Activated CD4-positive, alpha-beta memory T cell treated with anti-CD3 and anti-CD28 coated beads, Interleukin-2, amount 10 ng/mL, durations not matched to agents 7 days and 5 days (primary cell): ENCODE results near the gene RDX. TPM values are rescaled to one million over a fixed set of nuclear protein-coding genes. Genes with fewer than 3 reads are reported as not detected.

ENCODE experiments used
- CTCF ChIA-PET: fragments of 350-600 bp; sonication (Branson Sonifier 250); formaldehyde crosslinking; loops from one replicate; lab custom pipeline; 2021; ENCODE audit warnings: antibody characterized with exemption, inconsistent platforms; lab: Charles Lee
- POLR2A ChIA-PET: fragments of 350-600 bp; sonication (Branson Sonifier 250); formaldehyde crosslinking; loops from one replicate; lab custom pipeline; 2021; ENCODE audit warnings: antibody characterized with exemption; lab: Charles Lee
- DNase-seq: peaks from one replicate; pipeline ENCODE4 v3.0.0-alpha.2; 2020
- H3K27ac Mint-ChIP-seq: one replicate; pipeline ENCODE4 v1.8.0; 2021; ENCODE audit warnings: mild to moderate bottlenecking, mixed read lengths
- H3K27me3 Mint-ChIP-seq: one replicate; pipeline ENCODE4 v1.8.0; 2021; ENCODE audit warnings: mixed read lengths
- H3K36me3 Mint-ChIP-seq: one replicate; pipeline ENCODE4 v1.8.0; 2021; ENCODE audit warnings: low read depth, mixed read lengths
- H3K4me1 Mint-ChIP-seq: one replicate; pipeline ENCODE4 v1.8.0; 2021; ENCODE audit warnings: mixed read lengths
- H3K4me3 Mint-ChIP-seq: one replicate; pipeline ENCODE4 v1.8.0; 2021; ENCODE audit warnings: mild to moderate bottlenecking, mixed read lengths
- H3K9me3 Mint-ChIP-seq: one replicate; pipeline ENCODE4 v1.8.0; 2021; ENCODE audit warnings: mixed read lengths
- total RNA-seq, 2 experiments: library from RNA; stranded (reverse); gene quantifications; one replicate each; pipeline ENCODE4 v1.2.3, GENCODE V29; 2021

RDX gene
- total RNA-seq, 2 experiments from 2014 or later: 53.5 to 54.4 TPM

- no peak overlapping the region for H3K4me3 Mint-ChIP-seq
- peaks cover 10% of the 10 kb centered on the region for H3K4me1 Mint-ChIP-seq
- ChIA-PET CTCF (no interaction called here), POLR2A (no interaction called here)
- no peak for DNase-seq
- H3K27me3 Mint-ChIP-seq: peaks cover 5% of the 10 kb centered on the region
- no peak overlapping the region for H3K27ac Mint-ChIP-seq
- H3K36me3 Mint-ChIP-seq: no peaks in the 10 kb centered on the region
- H3K9me3 Mint-ChIP-seq: no peaks in the 10 kb centered on the region
Observed at GRCh38 chr11:110152199-110152598, 144.2 kb downstream of the RDX start.

- ChIA-PET POLR2A (no interaction called here), CTCF (no interaction called here)
- DNase-seq: no peak
- Mint-ChIP-seq H3K36me3 (no peaks in the 10 kb centered on the region), H3K4me1 (peaks cover 10% of the 10 kb centered on the region), H3K4me3 (no peak overlapping the region), H3K9me3 (no peaks in the 10 kb centered on the region), H3K27me3 (peaks cover 9% of the 10 kb centered on the region), H3K27ac (no peak overlapping the region)
Observed at GRCh38 chr11:110148775-110149744, 147.4 kb downstream of the RDX start.

- Mint-ChIP-seq H3K27me3 (peaks cover 9% of the 10 kb centered on the region), H3K4me3 (no peak overlapping the region), H3K36me3 (no peaks in the 10 kb centered on the region), H3K9me3 (no peaks in the 10 kb centered on the region), H3K4me1 (peaks cover 10% of the 10 kb centered on the region), H3K27ac (no peak overlapping the region)
- POLR2A ChIA-PET: no interaction called here
- CTCF ChIA-PET: no interaction called here
- DNase-seq: no peak
Observed at GRCh38 chr11:110147962-110148709, 148.3 kb downstream of the RDX start.

GRCh38 chr11:110141812-110142211 lies 154.6 kb downstream of the RDX start:
- Mint-ChIP-seq H3K27me3 (peaks cover 14% of the 10 kb centered on the region), H3K4me3 (no peak overlapping the region), H3K4me1 (no peaks in the 10 kb centered on the region), H3K9me3 (no peaks in the 10 kb centered on the region), H3K27ac (no peak overlapping the region), H3K36me3 (no peaks in the 10 kb centered on the region)
- DNase-seq: no peak
- POLR2A ChIA-PET: no interaction called here
- CTCF ChIA-PET: no interaction called here

GRCh38 chr11:110134110-110134509 lies 162.3 kb downstream of the RDX start:
- H3K36me3 Mint-ChIP-seq: no peaks in the 10 kb centered on the region
- no peaks in the 10 kb centered on the region for H3K9me3 Mint-ChIP-seq
- H3K27me3 Mint-ChIP-seq: peaks cover 16% of the 10 kb centered on the region
- ChIA-PET POLR2A (no interaction called here), CTCF (no interaction called here)
- H3K27ac Mint-ChIP-seq: no peak overlapping the region
- no peak for DNase-seq
- H3K4me1 Mint-ChIP-seq: no peaks in the 10 kb centered on the region
- no peak overlapping the region for H3K4me3 Mint-ChIP-seq

GRCh38 chr11:110133160-110133559 lies 163.3 kb downstream of the RDX start:
- Mint-ChIP-seq H3K27me3 (peaks cover 14% of the 10 kb centered on the region), H3K27ac (no peak overlapping the region), H3K9me3 (no peaks in the 10 kb centered on the region), H3K36me3 (no peaks in the 10 kb centered on the region), H3K4me3 (no peak overlapping the region), H3K4me1 (no peaks in the 10 kb centered on the region)
- DNase-seq: no peak
- ChIA-PET CTCF (no interaction called here), POLR2A (no interaction called here)

- H3K4me1 Mint-ChIP-seq: no peaks in the 10 kb centered on the region
- DNase-seq: no peak
- H3K36me3 Mint-ChIP-seq: no peaks in the 10 kb centered on the region
- peaks cover 10% of the 10 kb centered on the region for H3K27me3 Mint-ChIP-seq
- no peak overlapping the region for H3K4me3 Mint-ChIP-seq
- CTCF ChIA-PET: no interaction called here
- no peak overlapping the region for H3K27ac Mint-ChIP-seq
- H3K9me3 Mint-ChIP-seq: no peaks in the 10 kb centered on the region
- POLR2A ChIA-PET: no interaction called here
Observed at GRCh38 chr11:110131386-110132123, 164.9 kb downstream of the RDX start.

- CTCF ChIA-PET: no interaction called here
- no peaks in the 10 kb centered on the region for H3K4me1 Mint-ChIP-seq
- peaks cover 5% of the 10 kb centered on the region for H3K27me3 Mint-ChIP-seq
- H3K9me3 Mint-ChIP-seq: no peaks in the 10 kb centered on the region
- H3K36me3 Mint-ChIP-seq: no peaks in the 10 kb centered on the region
- POLR2A ChIA-PET: interaction anchor here (1.2 kb wide), 1 partner anchor 9 kb away, joined by 3 read pairs; no protein-coding TSS in a partner anchor
- DNase-seq: no peak
- H3K27ac Mint-ChIP-seq: no peak overlapping the region
- H3K4me3 Mint-ChIP-seq: no peak overlapping the region
Observed at GRCh38 chr11:110130642-110131238, 165.7 kb downstream of the RDX start.

- no peak overlapping the region for H3K4me3 Mint-ChIP-seq
- no peaks in the 10 kb centered on the region for H3K36me3 Mint-ChIP-seq
- CTCF ChIA-PET: no interaction called here
- POLR2A ChIA-PET: no interaction called here
- no peaks in the 10 kb centered on the region for H3K4me1 Mint-ChIP-seq
- peaks cover 11% of the 10 kb centered on the region for H3K27me3 Mint-ChIP-seq
- no peak overlapping the region for H3K27ac Mint-ChIP-seq
- H3K9me3 Mint-ChIP-seq: no peaks in the 10 kb centered on the region
- no peak for DNase-seq
Observed at GRCh38 chr11:110128161-110128560, 168.3 kb downstream of the RDX start.

- CTCF ChIA-PET: no interaction called here
- Mint-ChIP-seq H3K36me3 (no peaks in the 10 kb centered on the region), H3K9me3 (no peaks in the 10 kb centered on the region), H3K4me1 (no peaks in the 10 kb centered on the region), H3K4me3 (no peak overlapping the region), H3K27me3 (peaks cover 12% of the 10 kb centered on the region), H3K27ac (no peak overlapping the region)
- POLR2A ChIA-PET: no interaction called here
- no peak for DNase-seq
Observed at GRCh38 chr11:110126936-110127335, 169.5 kb downstream of the RDX start.

- H3K9me3 Mint-ChIP-seq: no peaks in the 10 kb centered on the region
- no peaks in the 10 kb centered on the region for H3K36me3 Mint-ChIP-seq
- no peak overlapping the region for H3K27ac Mint-ChIP-seq
- DNase-seq: no peak
- H3K4me3 Mint-ChIP-seq: no peak overlapping the region
- ChIA-PET POLR2A (no interaction called here), CTCF (no interaction called here)
- no peaks in the 10 kb centered on the region for H3K4me1 Mint-ChIP-seq
- peaks cover 11% of the 10 kb centered on the region for H3K27me3 Mint-ChIP-seq
Observed at GRCh38 chr11:110125632-110126031, 170.8 kb downstream of the RDX start.
